Mesenchymal stem cell (in vitro differentiated cells and primary cell): ENCODE results near the gene HCFC2.

Experiments
- DNase-seq: peaks from one replicate; pipeline ENCODE4 v3.0.0-alpha.2; 2013
- H2AFZ ChIP-seq: one replicate; pipeline ENCODE4 v1.6.1; 2013; ENCODE audit warnings: low read depth, mild to moderate bottlenecking, control low read depth, inconsistent platforms, low read length, moderate library complexity
- H2AK5ac ChIP-seq: 2 replicates; pipeline ENCODE4 v1.6.1; 2013; ENCODE audit warnings: low read length, moderate library complexity, mild to moderate bottlenecking, inconsistent platforms; ENCODE audit not compliant: severe bottlenecking
- H2BK120ac ChIP-seq: one replicate; pipeline ENCODE4 v1.6.1; 2013; ENCODE audit warnings: low read depth, mild to moderate bottlenecking, inconsistent platforms, low read length, moderate library complexity
- H2BK12ac ChIP-seq, 2 experiments: one replicate each; pipeline ENCODE4 v1.6.1; 2013; ENCODE audit warnings: inconsistent platforms in 2 of 2, low read length in 2 of 2, mild to moderate bottlenecking in 2 of 2, moderate library complexity in 2 of 2, control low read depth in 1 of 2
- H2BK15ac ChIP-seq: one replicate; pipeline ENCODE4 v1.6.1; 2013; ENCODE audit warnings: mild to moderate bottlenecking, low read depth, inconsistent platforms; ENCODE audit not compliant: poor library complexity, severe bottlenecking
- H2BK5ac ChIP-seq: 2 replicates; pipeline ENCODE4 v1.6.1; 2013; ENCODE audit warnings: low read depth, mild to moderate bottlenecking, low read length, control low read depth, inconsistent platforms; ENCODE audit not compliant: poor library complexity, severe bottlenecking
- H3K14ac ChIP-seq, 2 experiments: one replicate each; pipeline ENCODE4 v1.6.1; 2013; ENCODE audit warnings: inconsistent platforms in 2 of 2, low read length in 2 of 2, control low read depth in 1 of 2, mild to moderate bottlenecking in 1 of 2, moderate library complexity in 1 of 2
- H3K18ac ChIP-seq, 2 experiments: one replicate each; pipeline ENCODE4 v1.6.1; 2013; ENCODE audit warnings: inconsistent platforms in 2 of 2, low read length in 2 of 2, control low read depth in 1 of 2, low read depth in 1 of 2, mild to moderate bottlenecking in 1 of 2
- H3K23ac ChIP-seq, 2 experiments: one replicate each; pipeline ENCODE4 v1.6.1; 2013; ENCODE audit warnings: inconsistent platforms in 2 of 2, low read length in 2 of 2, mild to moderate bottlenecking in 2 of 2, moderate library complexity in 2 of 2, control low read depth in 1 of 2
- H3K27ac ChIP-seq: 2 replicates; pipeline ENCODE4 v1.5.1; 2013; ENCODE audit warnings: mild to moderate bottlenecking, moderate library complexity, low read length, control low read depth, inconsistent platforms; ENCODE audit not compliant: poor library complexity, severe bottlenecking
- H3K27me3 ChIP-seq, 2 experiments: 2 replicates each; pipeline versions ENCODE4 v1.6.1 to v1.7.0; 2013; ENCODE audit warnings: low read length in 2 of 2, mild to moderate bottlenecking in 2 of 2, moderate library complexity in 2 of 2, control low read depth in 1 of 2, inconsistent platforms in 1 of 2; ENCODE audit not compliant: control insufficient read depth in 1 of 2, insufficient read depth in 1 of 2
- H3K36me3 ChIP-seq, 2 experiments: 2 replicates each; pipeline versions ENCODE4 v1.6.1 to v1.7.0; 2013; ENCODE audit warnings: low read length in 2 of 2, control low read depth in 1 of 2, inconsistent platforms in 1 of 2, low read depth in 1 of 2, mild to moderate bottlenecking in 1 of 2; ENCODE audit not compliant: insufficient read depth in 2 of 2, control insufficient read depth in 1 of 2
- H3K4ac ChIP-seq, 2 experiments: one replicate each; pipeline ENCODE4 v1.6.1; 2013; ENCODE audit warnings: inconsistent platforms in 2 of 2, low read length in 2 of 2, mild to moderate bottlenecking in 2 of 2, moderate library complexity in 2 of 2, control low read depth in 1 of 2, low read depth in 1 of 2
- H3K4me1 ChIP-seq: 2 replicates; pipeline ENCODE4 v1.6.1; 2013; ENCODE audit warnings: low read depth, low read length, control low read depth; ENCODE audit not compliant: control insufficient read depth, insufficient read depth
- H3K4me2 ChIP-seq: 2 replicates; pipeline ENCODE4 v1.6.1; 2013; ENCODE audit warnings: low read length, mild to moderate bottlenecking, inconsistent platforms; ENCODE audit not compliant: poor library complexity, severe bottlenecking
- H3K4me3 ChIP-seq, 2 experiments: 2 replicates each; pipeline versions ENCODE4 v1.5.1 to v1.7.0; 2013; ENCODE audit warnings: low read length in 2 of 2, mild to moderate bottlenecking in 2 of 2, control low read depth in 1 of 2, low read depth in 1 of 2; ENCODE audit not compliant: insufficient read depth in 1 of 2
- H3K79me1 ChIP-seq: replicated peaks from 2 replicates; pipeline ENCODE4 v1.6.1; 2013; ENCODE audit warnings: mild to moderate bottlenecking, control low read depth, low read length, inconsistent platforms; ENCODE audit not compliant: poor library complexity, severe bottlenecking
- H3K9ac ChIP-seq: 2 replicates; pipeline ENCODE4 v1.7.0; 2013; ENCODE audit warnings: mild to moderate bottlenecking, low read length, moderate library complexity
- H3K9me3 ChIP-seq: 2 replicates; pipeline ENCODE4 v1.7.0; 2013; ENCODE audit warnings: mild to moderate bottlenecking, low read length; ENCODE audit not compliant: control insufficient read depth
- H4K8ac ChIP-seq: one replicate; pipeline ENCODE4 v1.6.1; 2013; ENCODE audit warnings: inconsistent platforms, mild to moderate bottlenecking, low read length, moderate library complexity
- H4K91ac ChIP-seq: one replicate; pipeline ENCODE4 v1.6.1; 2013; ENCODE audit warnings: mild to moderate bottlenecking, low read length, inconsistent platforms
- WGBS: methylation state at CpG from one replicate; pipeline ENCODE4 v1.1.7; 2013; ENCODE audit warnings: mixed read lengths; 5-methylcytosine and 5-hydroxymethylcytosine counted together

HCFC2 gene

DNA sequence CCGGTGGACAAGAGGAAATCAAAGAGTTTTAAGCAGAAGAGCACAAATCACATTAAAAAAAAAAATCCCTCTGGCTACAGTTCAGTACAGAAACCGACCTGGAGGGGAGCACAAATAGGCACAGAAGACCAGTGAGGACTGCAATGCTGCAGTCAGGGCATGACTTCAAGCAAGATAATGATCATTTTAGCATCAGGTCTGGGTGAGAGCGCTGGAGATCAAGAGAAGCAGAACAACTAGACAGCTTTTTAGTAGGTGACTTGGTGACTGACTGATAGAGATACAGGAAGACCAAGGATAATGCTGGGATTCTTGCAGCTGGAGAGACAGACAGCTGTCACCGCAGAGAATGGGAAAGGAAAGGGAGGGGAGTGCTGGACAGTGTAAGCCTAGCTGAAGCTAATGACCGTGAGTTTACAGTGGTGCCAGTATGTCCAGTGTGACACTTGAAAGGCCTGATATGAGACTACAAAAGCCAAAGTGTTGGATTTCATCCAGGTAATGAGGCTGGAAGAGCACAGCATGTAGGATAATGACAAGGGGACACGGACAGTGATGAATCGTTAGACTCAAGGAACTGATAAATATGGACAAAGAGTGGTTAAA, 68.1 kb downstream of the HCFC2 start:
- H2AK5ac ChIP-seq: no peak overlapping the region
- H3K4me1 ChIP-seq: peaks cover 3% of the 10 kb centered on the region
- H3K18ac ChIP-seq: no peak overlapping the region

DNA sequence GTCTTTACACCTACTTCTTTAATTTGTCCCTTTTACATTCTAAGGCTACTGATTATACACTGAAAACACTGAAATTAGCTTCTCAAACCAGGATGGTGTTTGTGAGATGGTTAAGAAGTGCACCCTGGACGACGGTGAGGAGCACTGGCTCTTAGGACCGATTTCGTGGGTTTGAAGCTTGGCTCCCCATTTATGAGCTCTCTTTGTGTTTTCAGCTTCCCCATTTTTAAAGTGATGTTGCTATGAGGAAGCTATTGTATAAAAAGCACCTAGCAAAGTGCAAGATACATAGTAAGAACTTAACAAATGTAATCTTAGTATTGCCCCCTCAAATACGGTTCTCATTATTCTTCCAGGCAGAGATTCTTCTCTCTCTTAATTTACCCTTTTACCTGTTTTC, 69.0 kb downstream of the HCFC2 start:
- H3K36me3 ChIP-seq: peaks cover 9 to 64% of the 10 kb centered on the region in 2 experiments
- H3K4me2 ChIP-seq: no peak overlapping the region
- no peaks in the 10 kb centered on the region for H3K27me3 ChIP-seq
- no peak overlapping the region for H3K4me3 ChIP-seq
- no peak overlapping the region for H2AK5ac ChIP-seq
- H2BK5ac ChIP-seq: no peak overlapping the region
- H4K91ac ChIP-seq: no peak overlapping the region
- H3K9ac ChIP-seq: no peak overlapping the region
- H3K27ac ChIP-seq: no peak overlapping the region
- H3K9me3 ChIP-seq: no peaks in the 10 kb centered on the region
- no peak overlapping the region for H2BK15ac ChIP-seq
- WGBS: 96% methylated on average over 5 of the region's 5 CpGs
- H3K23ac ChIP-seq: no peak overlapping the region
- no peak overlapping the region for H2BK12ac ChIP-seq
- no peak overlapping the region for H3K14ac ChIP-seq
- H3K18ac ChIP-seq: no peak overlapping the region
- H2BK120ac ChIP-seq: no peak overlapping the region
- H3K79me1 ChIP-seq: peaks cover 23% of the 10 kb centered on the region
- no peak overlapping the region for H4K8ac ChIP-seq
- H3K4me1 ChIP-seq: peaks cover 4% of the 10 kb centered on the region
- no peak for DNase-seq
- no peak overlapping the region for H3K4ac ChIP-seq
- H2AFZ ChIP-seq: no peak overlapping the region

More for the DNA sequence above, 68.1 kb downstream of the HCFC2 start:
- Histone ChIP-seq H4K91ac (no peak overlapping the region), H4K8ac (no peak overlapping the region), H3K14ac (no peak overlapping the region), H2BK15ac (no peak overlapping the region), H3K4me3 (no peak overlapping the region), H3K4me2 (no peak overlapping the region), H2BK12ac (peak overlapping the region in 1 of 2 experiments; percentile 84), H3K36me3 (peaks cover 12 to 73% of the 10 kb centered on the region in 2 experiments), H3K27ac (no peak overlapping the region), H3K4ac (no peak overlapping the region), H2BK5ac (peak overlapping the region; percentile 20), H3K9ac (no peak overlapping the region), H3K79me1 (peaks cover 25% of the 10 kb centered on the region), H2AFZ (no peak overlapping the region), H3K23ac (peak overlapping the region in 1 of 2 experiments; percentile 83), H2BK120ac (no peak overlapping the region), H3K9me3 (no peaks in the 10 kb centered on the region), H3K27me3 (no peaks in the 10 kb centered on the region)
- DNase-seq: no peak
- WGBS: 89% methylated on average over 5 of the region's 7 CpGs

DNA sequence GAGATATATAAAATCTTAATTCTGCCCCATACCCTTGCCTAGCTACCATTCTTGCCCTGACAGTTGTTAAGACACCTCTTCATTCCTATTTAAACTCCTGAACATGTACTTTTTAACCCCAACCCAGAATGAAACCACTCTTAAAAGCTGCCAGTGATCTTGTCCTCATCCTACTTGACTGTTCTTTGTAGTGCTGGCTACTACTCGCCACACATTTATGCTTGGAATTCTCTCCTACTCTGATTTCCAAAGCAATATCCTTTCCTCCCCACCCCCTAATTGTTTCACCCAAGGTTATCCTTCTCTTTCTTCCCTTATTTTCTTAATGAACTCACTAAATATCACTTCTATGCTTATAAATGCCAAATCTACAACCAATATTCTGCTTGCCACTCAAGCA, 69.5 kb downstream of the HCFC2 start:
- Histone ChIP-seq H3K79me1 (peaks cover 23% of the 10 kb centered on the region), H3K14ac (no peak overlapping the region), H3K4me3 (no peak overlapping the region)

DNA sequence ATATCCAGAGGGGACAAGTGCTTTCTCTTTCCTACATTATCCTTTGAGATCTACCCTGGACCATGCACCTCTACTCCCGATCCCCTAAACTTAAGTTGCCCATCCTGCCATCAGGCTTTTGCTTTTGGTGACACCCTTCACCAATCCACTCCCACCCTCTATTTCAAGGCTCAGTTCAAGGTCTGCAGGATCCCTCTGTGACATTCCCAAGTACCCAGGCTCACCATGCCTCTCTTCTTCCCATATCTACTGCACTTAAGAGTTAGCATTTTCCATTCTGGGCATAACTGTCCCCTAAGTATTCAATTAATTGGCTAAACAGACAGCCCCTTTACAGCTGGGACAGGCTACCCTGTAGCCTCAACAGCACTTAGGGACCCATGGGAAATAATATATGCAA, 70.6 kb downstream of the HCFC2 start:
- H3K4me1 ChIP-seq: peaks cover 10% of the 10 kb centered on the region
- no peak overlapping the region for H4K91ac ChIP-seq
- H3K9ac ChIP-seq: no peak overlapping the region
- no peak overlapping the region for H2BK120ac ChIP-seq
- H2BK12ac ChIP-seq: no peak overlapping the region
- H2BK5ac ChIP-seq: no peak overlapping the region
- no peak overlapping the region for H4K8ac ChIP-seq
- H3K79me1 ChIP-seq: peaks cover 16% of the 10 kb centered on the region
- H3K23ac ChIP-seq: no peak overlapping the region
- H3K9me3 ChIP-seq: no peaks in the 10 kb centered on the region
- H3K27me3 ChIP-seq: no peaks in the 10 kb centered on the region
- H3K4me2 ChIP-seq: no peak overlapping the region
- no peak overlapping the region for H2AK5ac ChIP-seq
- H3K36me3 ChIP-seq: peaks cover 7 to 51% of the 10 kb centered on the region in 2 experiments
- no peak overlapping the region for H3K14ac ChIP-seq
- no peak overlapping the region for H3K27ac ChIP-seq
- no peak overlapping the region for H3K18ac ChIP-seq
- H2BK15ac ChIP-seq: no peak overlapping the region
- H3K4me3 ChIP-seq: no peak overlapping the region
- H3K4ac ChIP-seq: no peak overlapping the region
- DNase-seq: no peak
- no peak overlapping the region for H2AFZ ChIP-seq
- WGBS: 97% methylated on average over 1 of the region's 1 CpG

More for the DNA sequence above, 69.5 kb downstream of the HCFC2 start:
- no peak overlapping the region for H3K4me2 ChIP-seq
- 65% methylated on average over 1 of the region's 1 CpG for WGBS
- H3K4ac ChIP-seq: no peak overlapping the region
- no peak overlapping the region for H3K18ac ChIP-seq
- H3K9ac ChIP-seq: no peak overlapping the region
- no peaks in the 10 kb centered on the region for H3K27me3 ChIP-seq
- H4K8ac ChIP-seq: no peak overlapping the region
- H4K91ac ChIP-seq: no peak overlapping the region
- H2AK5ac ChIP-seq: peak overlapping the region; percentile 36
- H3K36me3 ChIP-seq: peaks cover 9 to 61% of the 10 kb centered on the region in 2 experiments
- H3K27ac ChIP-seq: no peak overlapping the region
- no peaks in the 10 kb centered on the region for H3K9me3 ChIP-seq
- no peak for DNase-seq
- H2BK12ac ChIP-seq: no peak overlapping the region
- H2BK120ac ChIP-seq: no peak overlapping the region
- no peak overlapping the region for H2BK15ac ChIP-seq
- no peak overlapping the region for H3K23ac ChIP-seq
- H3K4me1 ChIP-seq: peaks cover 10% of the 10 kb centered on the region
- H2AFZ ChIP-seq: no peak overlapping the region
- no peak overlapping the region for H2BK5ac ChIP-seq
